ENCODE measurements around the gene AGL.
"Not testable (repeated sequence)": the region's sequence is repeated elsewhere in the genome, so short reads cannot be mapped to it uniquely, and the experiment has no call there.

AGL gene

GRCh38 chr1:99944192-99944591 lies 94.0 kb downstream of the AGL start:
- no peak for DNase-seq

- DNase-seq, result no peak
These were observed 95.0 kb downstream of the AGL start for GRCh38 chr1:99945174-99945573.

GRCh38 chr1:99950486-99950885 lies 100.3 kb downstream of the AGL start:
- no peak for DNase-seq

DNA sequence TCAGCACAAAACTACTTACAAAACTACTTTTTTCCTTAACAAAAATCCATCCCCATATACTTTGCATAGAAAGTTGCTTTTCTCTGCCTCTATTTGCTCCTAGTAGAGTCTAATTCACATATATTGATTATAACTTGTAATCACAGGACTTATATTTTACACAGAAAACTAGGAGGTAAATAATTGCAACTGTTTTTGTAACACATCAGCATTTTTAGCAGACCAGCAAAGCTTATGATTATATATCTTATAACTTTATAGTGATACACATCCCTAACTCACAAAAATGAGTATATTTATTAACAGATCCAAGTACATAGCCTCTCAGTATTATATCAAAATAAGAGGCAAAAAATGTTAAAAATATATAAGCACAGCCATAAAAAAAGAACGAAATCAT lies 102.4 kb downstream of the AGL start:
- DNase-seq, result no peak

DNA sequence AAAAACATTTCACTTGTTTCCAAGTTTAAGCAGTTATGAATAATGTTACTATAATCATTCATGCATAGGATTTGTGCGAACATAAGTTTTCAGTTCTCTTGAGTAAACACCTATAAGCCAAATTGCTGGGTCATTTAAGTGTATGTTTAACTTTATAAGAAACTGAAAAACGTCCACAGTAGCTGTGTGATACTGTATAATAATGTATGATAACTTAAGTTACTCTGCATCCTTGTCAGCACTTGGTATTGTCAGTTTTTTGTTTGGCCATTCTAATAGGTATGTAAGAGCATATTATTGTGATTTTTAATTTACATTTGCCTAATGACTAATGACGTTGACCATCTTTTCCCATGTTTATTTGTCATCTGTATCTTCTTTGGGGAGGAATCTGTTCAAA lies 105.2 kb downstream of the AGL start:
- DNase-seq, result no peak

DNA sequence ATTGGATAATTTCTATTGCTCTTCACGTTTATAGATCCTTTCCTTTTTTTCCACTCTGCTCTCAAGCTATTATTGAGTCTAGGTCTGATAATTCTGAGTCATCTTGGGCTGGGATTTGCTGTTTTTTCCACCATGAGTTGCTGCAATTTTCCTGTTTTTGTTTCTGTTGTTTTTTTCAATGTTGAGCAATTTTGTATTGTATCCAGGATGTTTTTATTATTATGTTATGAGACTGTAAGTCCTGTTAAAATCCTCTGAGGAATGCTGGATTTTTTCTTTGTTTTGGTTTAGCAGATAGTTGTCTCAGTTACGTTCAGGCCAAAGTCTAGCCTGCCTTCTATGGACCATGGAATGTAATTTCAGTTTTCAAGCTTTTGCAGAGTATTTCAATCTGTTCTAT lies 106.6 kb downstream of the AGL start:
- DNase-seq, result no peak

GRCh38 chr1:99957818-99958217 lies 107.7 kb downstream of the AGL start:
- DNase-seq, result no peak

DNA sequence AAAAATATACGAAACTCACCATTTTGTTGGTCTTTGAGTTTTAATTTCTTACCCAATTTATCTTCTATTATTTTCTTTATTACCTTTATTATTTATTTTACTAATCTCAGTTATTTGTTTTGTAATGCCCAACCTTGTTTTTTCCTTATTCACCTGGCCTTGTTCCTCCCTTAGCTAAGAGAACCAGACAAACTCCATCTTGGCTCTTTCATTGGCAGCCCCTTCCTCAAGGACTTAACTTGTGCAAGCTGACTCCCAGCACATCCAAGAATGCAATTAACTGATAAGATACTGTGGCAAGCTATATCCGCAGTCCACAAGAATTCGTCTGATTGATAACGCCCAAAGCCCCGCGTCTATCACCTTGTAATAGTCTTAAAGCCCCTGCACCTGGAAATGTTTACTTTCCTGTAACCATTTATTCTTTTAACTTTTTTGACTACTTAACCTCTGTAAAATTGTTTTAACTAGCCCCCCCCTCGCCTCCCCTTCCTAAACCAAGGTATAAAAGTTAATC lies 109.1 kb downstream of the AGL start:
- not testable (repeated sequence) for DNase-seq

- not testable (repeated sequence) for DNase-seq
These were observed 110.1 kb downstream of the AGL start for GRCh38 chr1:99960260-99960659.

- DNase-seq, result no peak
These were observed 113.1 kb downstream of the AGL start for GRCh38 chr1:99963041-99963795.

DNA sequence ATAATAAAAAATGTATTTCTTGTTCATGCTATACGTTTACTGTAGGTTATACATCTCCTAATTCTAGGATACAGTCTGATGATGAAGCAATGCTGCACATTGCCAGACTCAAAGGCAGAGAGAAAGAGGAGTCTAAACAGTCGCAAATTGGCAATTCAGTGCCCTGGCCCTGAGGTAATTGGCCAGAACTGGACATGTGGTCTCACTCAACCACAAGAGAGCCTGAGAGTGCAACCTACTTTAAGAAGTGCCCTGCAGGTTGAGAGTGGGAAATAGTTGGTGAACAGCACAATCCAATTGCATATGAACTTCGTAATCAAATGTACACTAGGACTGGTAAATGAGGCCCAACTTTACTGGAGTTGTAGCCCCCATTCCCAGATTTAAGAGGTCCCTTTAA lies 114.6 kb downstream of the AGL start:
- DNase-seq, result no peak

DNA sequence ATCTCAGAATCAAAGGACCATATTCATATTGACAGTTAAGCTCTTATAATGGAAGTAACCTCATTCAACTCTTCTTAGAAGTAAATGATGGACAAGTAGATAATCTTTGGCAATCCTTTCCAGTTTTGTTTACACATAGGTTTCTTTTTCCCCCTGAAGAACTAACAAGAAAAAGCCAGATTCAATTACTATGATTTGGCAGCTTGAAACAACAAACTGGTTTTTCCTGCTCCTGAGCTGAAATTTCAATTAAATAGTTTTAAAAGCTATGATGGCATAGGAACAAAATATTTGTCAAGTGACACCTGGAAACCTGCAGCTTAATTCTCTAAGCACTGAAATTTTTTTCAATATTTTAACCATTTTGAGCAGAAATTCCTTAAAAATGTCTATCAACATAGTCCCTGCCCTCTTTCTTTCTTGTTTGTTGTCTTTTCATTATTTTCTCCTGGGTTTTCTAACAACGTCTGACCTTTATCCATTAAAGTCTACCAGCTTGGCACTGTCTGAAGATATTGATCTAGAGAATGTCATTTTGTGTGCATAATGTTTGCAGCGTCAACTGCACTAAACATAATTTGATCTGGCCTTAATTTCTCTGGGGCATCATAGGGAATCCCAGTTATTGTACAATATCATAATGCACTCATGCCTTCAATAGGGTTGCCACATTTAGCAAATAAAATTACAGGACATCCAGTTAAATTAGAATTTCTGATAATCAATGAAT lies 115.7 kb downstream of the AGL start:
- no peak for DNase-seq

- no peak for DNase-seq
These were observed 118.1 kb downstream of the AGL start for GRCh38 chr1:99968214-99968613.

- DNase-seq, result no peak
These were observed 119.1 kb downstream of the AGL start for GRCh38 chr1:99969260-99969728.

- DNase-seq, result peak; percentile 68
These were observed 119.8 kb downstream of the AGL start, which contains the start of gene SLC35A3 for GRCh38 chr1:99969729-99970621. TSS of gene SLC35A3 (plus strand) at chr1:99969996. CDS start at chr1:99993555, 23,559 bp downstream.

- DNase-seq, result no peak
These were observed 120.6 kb downstream of the AGL start for GRCh38 chr1:99970713-99971255.

DNA sequence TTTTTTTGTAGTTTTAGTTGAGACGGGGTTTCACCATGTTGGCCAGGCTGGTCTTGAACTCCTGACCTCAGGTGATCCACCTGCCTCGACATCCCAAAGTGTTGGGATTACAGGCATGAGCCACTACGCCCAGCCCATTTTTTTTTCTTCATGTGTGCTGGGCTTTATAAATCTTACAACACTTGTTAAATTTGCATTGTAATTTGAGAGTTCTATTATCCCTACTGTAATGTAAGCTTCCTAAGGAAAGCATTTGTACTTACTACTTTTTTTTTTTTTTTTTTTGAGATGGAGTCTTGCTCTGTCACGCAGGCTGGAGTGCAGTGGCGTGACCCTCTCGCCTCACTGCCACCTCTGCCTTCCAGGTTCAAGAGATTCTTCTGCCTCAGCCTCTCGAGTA lies 121.9 kb downstream of the AGL start:
- not testable (repeated sequence) for DNase-seq
